Ammon's horn (tissue), 1 donor: ENCODE data around the gene CRTAC1.

Source experiments
- DNase-seq: peaks from one replicate; pipeline ENCODE4 v3.0.0-alpha.2; 2016; ENCODE audit warnings: low spot score

CRTAC1 gene

GRCh38 chr10:97974526-97975525, 55.6 kb downstream of the CRTAC1 start:
- DNase-seq = peak; percentile 53

GRCh38 chr10:97974100-97974499, 56.3 kb downstream of the CRTAC1 start:
- DNase-seq = peak; percentile 26

- DNase-seq = no peak
Observed at GRCh38 chr10:97969538-97970079, 60.8 kb downstream of the CRTAC1 start.

DNA sequence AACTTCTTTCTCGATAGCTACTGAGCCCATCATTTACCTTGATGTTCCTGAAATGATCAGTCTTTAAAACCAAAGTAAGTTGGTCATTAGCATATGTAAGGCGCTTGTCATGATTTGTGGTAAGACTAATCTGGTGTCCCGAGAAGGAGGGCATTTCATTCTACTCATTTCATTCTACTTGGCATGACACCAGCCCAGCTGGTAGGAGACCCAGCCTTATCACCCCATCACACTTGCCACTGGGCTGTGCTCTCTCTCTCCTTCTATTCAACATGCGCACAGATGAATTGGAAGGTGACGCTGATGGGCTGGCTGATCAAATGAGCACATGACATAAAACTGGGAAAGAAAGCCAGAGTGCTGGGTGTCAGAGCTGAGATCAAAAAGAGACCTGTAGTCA, 65.7 kb downstream of the CRTAC1 start:
- no peak for DNase-seq

GRCh38 chr10:97961945-97962344, 68.5 kb downstream of the CRTAC1 start:
- no peak for DNase-seq

- DNase-seq = no peak
Observed at GRCh38 chr10:97960269-97961056, 70.0 kb downstream of the CRTAC1 start.

GRCh38 chr10:97949462-97949861, 81.0 kb downstream of the CRTAC1 start:
- no peak for DNase-seq

- DNase-seq = no peak
Observed at GRCh38 chr10:97948822-97949221, 81.6 kb downstream of the CRTAC1 start.

DNA sequence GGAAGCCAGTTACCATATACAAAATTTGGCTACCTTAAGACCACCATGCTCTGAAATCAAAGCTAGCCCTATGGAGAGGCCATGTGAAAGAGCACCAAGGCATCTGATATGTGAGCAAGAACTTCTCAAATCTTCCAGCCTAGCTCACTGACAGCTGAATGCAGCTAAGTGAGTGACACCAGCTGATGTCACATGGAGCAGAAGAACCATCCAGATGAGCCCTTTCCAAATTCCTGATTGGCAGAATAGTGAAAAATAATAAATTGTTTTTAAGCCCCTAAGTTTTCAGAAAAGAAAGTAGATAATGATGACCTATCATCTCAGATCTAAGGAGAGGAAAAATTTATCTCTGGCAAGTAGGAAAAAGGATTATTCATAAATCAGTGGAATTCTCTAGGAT, 85.6 kb downstream of the CRTAC1 start:
- no peak for DNase-seq

- DNase-seq = no peak
Observed at GRCh38 chr10:97943294-97943693, 87.1 kb downstream of the CRTAC1 start.

GRCh38 chr10:97940534-97940933, 89.9 kb downstream of the CRTAC1 start:
- no peak for DNase-seq

- DNase-seq = no peak
Observed at GRCh38 chr10:97939446-97939990, 90.9 kb downstream of the CRTAC1 start.

DNA sequence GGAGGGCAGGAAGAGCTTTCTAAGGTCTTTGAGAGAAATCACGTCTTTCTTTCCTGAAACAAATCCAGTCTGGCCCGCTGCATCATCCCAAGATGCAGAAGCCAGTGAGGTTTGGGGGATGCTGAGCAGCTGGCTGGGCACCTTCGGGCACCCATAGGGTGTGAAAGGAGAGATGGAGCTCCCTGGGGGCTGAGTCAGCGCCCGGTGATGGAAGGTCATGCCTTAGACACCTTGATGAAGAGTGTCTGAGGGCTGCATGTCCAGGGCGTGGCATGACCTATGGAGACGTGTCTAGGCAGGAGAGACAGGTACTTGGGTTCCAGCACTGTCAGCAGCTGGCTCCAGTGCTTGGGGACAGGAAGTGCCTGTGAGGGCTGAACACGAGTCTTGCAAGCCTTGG, 92.5 kb downstream of the CRTAC1 start:
- DNase-seq = no peak

DNA sequence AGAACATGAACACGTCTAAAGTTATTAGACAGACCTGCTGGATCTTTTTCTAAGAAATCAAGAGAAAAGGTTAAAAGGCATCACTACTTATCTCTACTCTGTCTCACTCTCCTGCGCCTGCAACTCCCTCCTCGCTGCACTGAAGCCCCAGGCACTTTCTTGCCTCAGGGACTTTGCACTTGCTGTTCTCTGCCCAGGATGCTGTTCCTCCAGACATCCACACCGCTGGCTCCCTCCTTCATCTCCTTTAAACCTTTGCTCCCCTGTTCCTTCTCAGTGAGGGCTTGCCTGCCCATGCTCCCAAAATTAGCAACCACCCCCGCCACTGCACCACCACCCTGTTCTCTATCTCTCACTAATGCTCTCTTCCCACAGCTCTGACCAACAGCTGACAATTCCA, 93.4 kb downstream of the CRTAC1 start:
- no peak for DNase-seq

GRCh38 chr10:97936126-97936525, 94.3 kb downstream of the CRTAC1 start:
- DNase-seq = no peak

DNA sequence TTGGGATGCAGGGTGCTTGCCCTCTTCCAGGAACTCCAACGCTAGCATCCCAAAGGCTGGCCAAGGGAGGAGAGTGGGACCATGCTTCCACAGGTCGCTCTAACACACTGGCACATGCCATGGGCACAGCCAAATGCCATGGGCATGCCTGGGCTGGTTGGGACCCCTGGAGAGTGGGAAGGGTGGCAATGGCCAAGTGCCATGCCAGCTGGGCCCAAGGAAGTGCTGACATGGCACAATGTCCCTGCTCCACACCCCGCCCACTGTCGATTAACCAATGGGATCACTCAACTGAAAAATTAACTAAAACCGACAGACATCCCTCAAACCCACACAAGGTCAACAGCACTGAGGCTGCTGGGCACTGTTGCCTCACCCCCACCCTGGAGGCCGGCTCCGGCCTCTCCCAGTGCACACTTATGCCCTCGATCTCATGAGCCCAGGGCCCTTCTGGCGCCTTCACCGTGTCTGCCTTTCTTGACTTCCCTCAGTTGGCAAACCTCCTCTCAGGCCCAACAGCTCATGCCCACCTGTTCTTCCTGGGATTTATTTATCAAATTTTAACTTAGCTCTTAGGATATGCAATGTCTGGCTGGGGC, 97.4 kb downstream of the CRTAC1 start:
- no peak for DNase-seq

GRCh38 chr10:97931041-97931440, 99.4 kb downstream of the CRTAC1 start:
- no peak for DNase-seq

GRCh38 chr10:97928897-97929296, 101.5 kb downstream of the CRTAC1 start:
- DNase-seq = no peak

DNA sequence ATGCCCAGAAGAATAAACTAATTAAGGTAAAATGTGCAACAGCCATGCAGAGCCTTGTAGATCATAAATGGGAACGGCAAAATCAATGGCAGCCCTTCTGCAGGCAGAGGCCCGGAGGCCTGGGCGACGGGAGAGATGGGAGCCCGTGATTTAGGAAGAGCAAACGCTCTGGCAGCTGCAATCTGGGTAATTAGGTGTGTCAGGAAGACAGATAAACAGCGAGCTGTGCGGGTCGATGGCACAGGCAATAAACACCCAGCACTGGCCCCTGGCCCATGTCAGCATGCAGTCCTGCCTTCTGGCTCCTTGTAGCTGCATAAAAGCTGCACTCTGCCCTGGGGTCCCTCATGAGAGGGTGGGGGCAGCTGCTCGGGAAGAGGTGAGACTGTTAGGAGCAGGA, 102.8 kb downstream of the CRTAC1 start:
- DNase-seq = no peak

DNA sequence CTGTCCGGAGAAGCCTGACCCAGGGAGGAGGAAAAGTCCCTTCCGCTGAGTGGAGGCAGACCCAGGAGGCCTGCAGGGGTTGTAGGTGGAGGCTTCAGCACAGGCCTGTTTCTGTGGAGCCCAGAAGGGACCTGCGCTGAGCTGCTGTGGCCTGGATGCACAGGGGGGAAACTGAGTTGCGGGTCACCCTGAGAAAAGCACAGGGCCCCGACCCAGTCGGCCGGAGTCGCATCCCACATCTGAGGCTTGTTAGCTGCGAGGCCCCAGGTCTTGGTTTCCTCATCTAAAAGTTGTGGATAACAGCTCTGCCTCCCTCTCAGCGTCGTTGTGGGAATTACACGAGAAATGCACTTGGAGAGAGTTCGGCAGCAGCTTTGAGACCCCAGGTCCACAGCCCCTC, 104.4 kb downstream of the CRTAC1 start:
- DNase-seq = no peak

DNA sequence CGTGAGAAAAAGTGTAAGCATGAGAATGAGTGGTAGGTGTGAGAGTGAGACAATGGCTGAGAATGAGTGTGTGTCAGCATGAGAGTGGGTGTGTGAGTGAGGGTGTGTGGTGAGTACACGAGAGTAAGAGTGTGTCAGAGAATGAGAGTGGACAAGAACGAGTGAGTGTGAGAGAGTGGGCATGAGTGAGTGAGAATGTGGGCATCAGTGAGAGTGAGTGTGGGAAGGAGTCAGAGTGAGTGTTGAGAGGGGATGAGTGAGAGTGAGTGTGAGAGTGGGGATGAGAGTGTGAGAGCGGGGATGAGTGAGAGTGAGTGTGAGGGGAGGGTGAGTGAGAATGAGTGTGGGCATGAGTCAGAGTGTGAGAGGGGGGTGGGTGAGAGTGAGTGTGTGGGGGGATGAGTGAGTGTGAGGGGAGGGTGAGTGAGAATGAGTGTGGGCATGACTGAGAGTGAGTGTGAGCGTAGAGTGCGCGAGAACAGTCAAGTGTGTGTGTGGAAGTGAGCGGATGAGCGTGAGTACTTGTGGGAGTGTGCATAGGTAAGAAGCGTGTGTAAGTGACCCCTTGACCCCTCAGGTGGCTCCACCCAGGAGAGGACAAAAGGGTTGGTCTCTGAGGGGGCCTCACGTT, 105.0 kb downstream of the CRTAC1 start:
- no peak for DNase-seq

- DNase-seq = no peak
Observed at GRCh38 chr10:97924678-97925077, 105.7 kb downstream of the CRTAC1 start.
